ENCODE measurements around the gene NR2F6. TPM values are rescaled to one million over a fixed set of nuclear protein-coding genes. Genes with fewer than 3 reads are reported as not detected.

The NR2F6 gene
- total RNA-seq, 1 experiment from 2014 or later = 134 TPM

GRCh38 chr19:17266589-17266974 is 20.9 kb upstream of the NR2F6 start:
- no peak overlapping the region for H2BK5ac ChIP-seq (ENCODE audit: insufficient read length, low read length)
- no peak overlapping the region for H2AK5ac ChIP-seq (ENCODE audit: insufficient read length, low read length)
- DNase-seq = no peak
- no peak overlapping the region for H2BK120ac ChIP-seq (ENCODE audit: low read depth, low read length, poor library complexity, severe bottlenecking)
- H4K5ac ChIP-seq (ENCODE audit: insufficient read length, low read depth, low read length) = no peak overlapping the region
- no peaks in the 10 kb centered on the region for H3K9me3 ChIP-seq (ENCODE audit: control insufficient read depth, low read depth, low read length)
- Mint-ChIP-seq H3K36me3 (ENCODE audit: insufficient read depth in 1 of 3, low read depth in 3 of 3) (peaks cover 11 to 24% (median 22%) of the 10 kb centered on the region in 3 experiments), H3K4me1 (peaks cover 15 to 27% of the 10 kb centered on the region in 2 experiments), H3K27ac (peak overlapping the region; percentile 63 to 93 (median 65); a peak in 5 of 7 replicates), H3K27me3 (ENCODE audit: low read depth) (peaks cover 1% of the 10 kb centered on the region), H3K4me3 (peak overlapping the region; percentile 94 to 96), H3K9me3 (no peaks in the 10 kb centered on the region; a peak in 1 of 5 replicates)
- no peak overlapping the region for H3K9ac ChIP-seq (ENCODE audit: extremely low read depth, insufficient read length, low read length)
- no peak overlapping the region for H3K56ac ChIP-seq (ENCODE audit: insufficient read length, low read depth, low read length)
- no peak overlapping the region for H3K4ac ChIP-seq (ENCODE audit: low read depth, low read length)
- no peak overlapping the region for H3K4me2 ChIP-seq (ENCODE audit: insufficient read depth, insufficient read length, low read length)
- peaks cover 10% of the 10 kb centered on the region for H3K79me1 ChIP-seq (ENCODE audit: insufficient read depth, low read depth, low read length, poor library complexity, severe bottlenecking)
- no peak overlapping the region for H4K8ac ChIP-seq (replicated peaks; ENCODE audit: insufficient read length, low read depth, low read length)
- H3K79me2 ChIP-seq (ENCODE audit: insufficient read depth, low read length) = no peaks in the 10 kb centered on the region
- no peak overlapping the region for H2AFZ ChIP-seq (ENCODE audit: low read length)
- H2BK12ac ChIP-seq (ENCODE audit: insufficient read length, low read depth, low read length) = no peak overlapping the region
- H3K27me3 ChIP-seq (ENCODE audit: insufficient read depth, low read length) = no peaks in the 10 kb centered on the region
- H3K27ac ChIP-seq (ENCODE audit: insufficient read length, low read depth, low read length) = no peak overlapping the region
- H3K23ac ChIP-seq (ENCODE audit: insufficient read length, low read depth, low read length) = no peak overlapping the region
- H3K14ac ChIP-seq (ENCODE audit: insufficient read depth, low read length) = no peak overlapping the region
- no peak overlapping the region for H4K91ac ChIP-seq (ENCODE audit: insufficient read length, low read depth, low read length)
- no peak overlapping the region for H3K18ac ChIP-seq (ENCODE audit: insufficient read length, low read depth, low read length)
- no CpG with 5 or more reads among the region's 12 CpGs for WGBS (ENCODE audit: extremely low coverage, insufficient read length, low lambda C conversion rate)
- H3K4me1 ChIP-seq (ENCODE audit: insufficient read depth, low read length) = peaks cover 4% of the 10 kb centered on the region; the same call in 1 of the 2 replicates
- H3T11ph ChIP-seq (ENCODE audit: low read length) = no peak overlapping the region
- H2BK20ac ChIP-seq (ENCODE audit: low read depth, low read length, poor library complexity, severe bottlenecking) = no peak overlapping the region
- H3K23me2 ChIP-seq (ENCODE audit: insufficient read length, low read depth, low read length, poor library complexity, severe bottlenecking) = peaks cover 5% of the 10 kb centered on the region
- H4K20me1 ChIP-seq (ENCODE audit: control insufficient read depth, insufficient read depth, insufficient read length) = no peaks in the 10 kb centered on the region
- no peak overlapping the region for H2BK15ac ChIP-seq (ENCODE audit: low read depth, low read length)
- no peak for TF ChIP-seq CTCF (conservative IDR thresholded peaks at IDR 0.05)

Measured in H9 (cell line).